Measurements from ENCODE around the gene BNIP3.

The BNIP3 gene

GRCh38 chr10:132003282-132003924 lies 21.7 kb upstream of the BNIP3 start:
- H3K4me3 ChIP-seq (ENCODE audit: low read depth, low read length) = no peak overlapping the region
- TF ChIP-seq, protein P1, sequence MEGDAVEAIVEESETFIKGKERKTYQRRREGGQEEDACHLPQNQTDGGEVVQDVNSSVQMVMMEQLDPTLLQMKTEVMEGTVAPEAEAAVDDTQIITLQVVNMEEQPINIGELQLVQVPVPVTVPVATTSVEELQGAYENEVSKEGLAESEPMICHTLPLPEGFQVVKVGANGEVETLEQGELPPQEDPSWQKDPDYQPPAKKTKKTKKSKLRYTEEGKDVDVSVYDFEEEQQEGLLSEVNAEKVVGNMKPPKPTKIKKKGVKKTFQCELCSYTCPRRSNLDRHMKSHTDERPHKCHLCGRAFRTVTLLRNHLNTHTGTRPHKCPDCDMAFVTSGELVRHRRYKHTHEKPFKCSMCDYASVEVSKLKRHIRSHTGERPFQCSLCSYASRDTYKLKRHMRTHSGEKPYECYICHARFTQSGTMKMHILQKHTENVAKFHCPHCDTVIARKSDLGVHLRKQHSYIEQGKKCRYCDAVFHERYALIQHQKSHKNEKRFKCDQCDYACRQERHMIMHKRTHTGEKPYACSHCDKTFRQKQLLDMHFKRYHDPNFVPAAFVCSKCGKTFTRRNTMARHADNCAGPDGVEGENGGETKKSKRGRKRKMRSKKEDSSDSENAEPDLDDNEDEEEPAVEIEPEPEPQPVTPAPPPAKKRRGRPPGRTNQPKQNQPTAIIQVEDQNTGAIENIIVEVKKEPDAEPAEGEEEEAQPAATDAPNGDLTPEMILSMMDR (IDR thresholded peaks at IDR 0.05; ENCODE audit: borderline replicate concordance, insufficient read depth, low read depth, low read length) = no peak

DNA sequence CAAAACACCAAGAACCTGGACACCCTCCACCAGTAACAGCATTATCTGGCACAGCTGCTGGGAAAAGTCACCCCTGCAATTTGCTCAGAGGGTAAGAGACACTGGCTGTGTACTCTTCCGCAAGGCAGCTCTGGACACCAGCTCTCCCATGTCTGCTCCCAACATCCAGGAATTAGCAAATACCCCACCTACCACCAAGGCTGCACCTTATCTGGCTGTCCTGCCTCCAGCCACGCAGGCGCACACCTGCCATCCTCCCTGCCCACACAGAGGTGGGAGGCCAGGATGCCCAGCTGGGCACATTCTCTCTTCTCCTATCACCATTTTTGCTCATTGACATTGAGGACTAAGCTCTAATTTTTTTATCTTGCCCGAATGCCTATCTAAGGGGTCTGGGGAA lies 20.3 kb upstream of the BNIP3 start:
- no peak overlapping the region for H3K4me3 ChIP-seq (ENCODE audit: low read depth, low read length)
- TF ChIP-seq, protein P1 (IDR thresholded peaks at IDR 0.05; ENCODE audit: borderline replicate concordance, insufficient read depth, low read depth, low read length) = no peak

DNA sequence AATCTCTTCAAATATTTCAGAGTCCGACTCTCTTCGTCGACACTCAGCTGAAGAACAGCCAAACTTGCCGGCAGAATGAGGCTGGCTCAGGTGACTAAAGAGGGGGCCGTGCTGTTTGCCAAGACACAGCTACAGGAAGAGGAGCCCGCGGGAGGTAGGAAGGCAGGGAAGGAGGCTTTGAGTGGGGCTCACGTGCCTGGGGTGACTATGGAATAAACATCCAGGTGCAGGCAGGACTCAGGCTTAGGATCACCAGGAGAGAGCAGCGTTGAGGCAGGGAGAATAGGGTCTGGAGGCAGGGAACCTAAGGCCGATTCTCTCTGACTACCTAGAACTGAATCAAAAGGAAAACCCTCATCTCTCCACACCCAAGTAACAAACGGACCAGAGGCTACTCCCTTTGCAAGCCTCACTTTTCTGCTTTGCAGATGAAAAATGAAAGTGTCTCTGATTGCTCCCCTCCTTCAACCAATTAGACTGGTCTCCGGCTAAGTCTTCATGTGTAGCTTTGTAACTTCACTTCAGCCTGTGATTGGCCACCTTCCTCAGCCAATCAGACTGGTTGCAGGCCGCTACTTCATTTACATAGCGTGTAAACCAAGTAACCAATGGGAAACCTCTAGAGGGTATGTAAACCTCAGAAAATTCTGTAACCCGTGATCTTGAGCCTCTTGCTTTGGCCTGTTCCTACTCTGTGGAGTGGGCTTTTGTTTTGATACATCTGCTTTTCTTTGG lies 19.7 kb upstream of the BNIP3 start:
- H3K4me3 ChIP-seq (ENCODE audit: low read depth, low read length) = no peak overlapping the region
- TF ChIP-seq, protein P1 (IDR thresholded peaks at IDR 0.05; ENCODE audit: borderline replicate concordance, insufficient read depth, low read depth, low read length) = no peak

GRCh38 chr10:131998845-131999681 lies 17.3 kb upstream of the BNIP3 start:
- H3K4me3 ChIP-seq (ENCODE audit: low read depth, low read length) = no peak overlapping the region
- TF ChIP-seq, protein P1 (IDR thresholded peaks at IDR 0.05; ENCODE audit: borderline replicate concordance, insufficient read depth, low read depth, low read length) = no peak

GRCh38 chr10:131998050-131998844 lies 16.5 kb upstream of the BNIP3 start:
- TF ChIP-seq, protein P1 (IDR thresholded peaks at IDR 0.05; ENCODE audit: borderline replicate concordance, insufficient read depth, low read depth, low read length) = no peak
- H3K4me3 ChIP-seq (ENCODE audit: low read depth, low read length) = no peak overlapping the region

- TF ChIP-seq, protein P1 (IDR thresholded peaks at IDR 0.05; ENCODE audit: borderline replicate concordance, insufficient read depth, low read depth, low read length) = no peak
- H3K4me3 ChIP-seq (ENCODE audit: low read depth, low read length) = no peak overlapping the region
Observed at GRCh38 chr10:131997366-131998049, 15.8 kb upstream of the BNIP3 start.
